Measurements from ENCODE around the gene FAM78A.
A peak's percentile ranks its signal among the peaks of the same experiment; 100 is the strongest.
"Not testable (repeated sequence)": the region's sequence is repeated elsewhere in the genome, so short reads cannot be mapped to it uniquely, and the experiment has no call there.

The FAM78A gene

GRCh38 chr9:131280660-131281059, 4.3 kb upstream of the FAM78A start:
- no peak for DNase-seq

DNA sequence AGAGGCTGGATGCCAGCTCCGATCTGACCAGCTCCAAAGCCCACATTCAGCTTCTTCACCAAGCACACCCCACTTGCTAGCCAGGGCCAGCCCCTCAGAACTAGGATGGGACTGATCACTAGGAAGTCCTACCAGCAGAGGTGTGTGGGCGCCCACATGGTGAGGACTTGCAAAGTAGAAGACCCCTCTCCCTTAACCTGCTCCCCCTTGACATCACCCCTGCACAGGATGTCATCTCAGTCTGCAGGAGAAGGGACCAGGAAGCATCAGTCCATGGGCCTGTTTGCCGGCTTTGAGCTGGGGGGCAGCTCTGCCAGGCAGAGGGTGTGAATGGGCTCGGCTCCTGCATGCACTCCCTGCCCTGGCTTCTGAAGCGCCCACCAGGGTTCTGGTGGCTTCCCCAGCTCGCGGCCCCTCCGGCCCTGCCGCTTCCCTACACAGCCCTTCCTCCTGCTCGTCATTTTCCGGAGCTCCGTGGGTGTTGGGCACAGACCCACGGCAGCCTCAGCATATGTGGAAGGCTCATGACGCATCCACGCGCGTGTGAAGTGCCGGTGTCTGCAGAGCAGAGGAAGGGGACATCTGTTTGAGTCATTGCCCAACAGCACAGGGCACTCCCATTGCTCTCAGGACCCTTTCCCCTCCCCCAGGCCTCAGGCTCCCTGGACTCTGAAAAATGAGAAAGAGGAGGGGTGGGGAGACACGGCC, 3.7 kb upstream of the FAM78A start:
- DNase-seq: no peak

- DNase-seq: no peak
Observed at GRCh38 chr9:131279196-131279862, 3.0 kb upstream of the FAM78A start.

DNA sequence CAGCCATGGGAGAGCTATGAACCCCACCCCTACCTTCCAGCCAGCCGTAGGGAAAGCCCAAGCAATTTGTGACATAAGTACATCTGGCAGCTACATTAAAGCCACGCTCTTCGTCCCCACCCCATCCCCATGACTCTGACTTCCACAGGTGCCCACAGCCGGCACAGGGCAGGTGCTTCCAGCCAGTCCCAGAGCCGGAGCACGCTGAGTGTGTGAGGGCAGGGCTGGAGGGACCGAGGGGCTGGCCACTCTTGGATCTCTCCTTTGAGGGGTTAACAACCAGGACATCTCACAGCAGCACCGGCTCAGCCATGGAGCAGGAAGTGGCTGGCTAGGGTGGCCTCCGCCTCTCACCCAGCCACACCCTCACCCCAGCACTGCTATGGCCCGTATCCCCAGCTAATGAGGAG, 2.4 kb upstream of the FAM78A start:
- DNase-seq: no peak

GRCh38 chr9:131277910-131278701, 1.8 kb upstream of the FAM78A start:
- no peak for DNase-seq

DNA sequence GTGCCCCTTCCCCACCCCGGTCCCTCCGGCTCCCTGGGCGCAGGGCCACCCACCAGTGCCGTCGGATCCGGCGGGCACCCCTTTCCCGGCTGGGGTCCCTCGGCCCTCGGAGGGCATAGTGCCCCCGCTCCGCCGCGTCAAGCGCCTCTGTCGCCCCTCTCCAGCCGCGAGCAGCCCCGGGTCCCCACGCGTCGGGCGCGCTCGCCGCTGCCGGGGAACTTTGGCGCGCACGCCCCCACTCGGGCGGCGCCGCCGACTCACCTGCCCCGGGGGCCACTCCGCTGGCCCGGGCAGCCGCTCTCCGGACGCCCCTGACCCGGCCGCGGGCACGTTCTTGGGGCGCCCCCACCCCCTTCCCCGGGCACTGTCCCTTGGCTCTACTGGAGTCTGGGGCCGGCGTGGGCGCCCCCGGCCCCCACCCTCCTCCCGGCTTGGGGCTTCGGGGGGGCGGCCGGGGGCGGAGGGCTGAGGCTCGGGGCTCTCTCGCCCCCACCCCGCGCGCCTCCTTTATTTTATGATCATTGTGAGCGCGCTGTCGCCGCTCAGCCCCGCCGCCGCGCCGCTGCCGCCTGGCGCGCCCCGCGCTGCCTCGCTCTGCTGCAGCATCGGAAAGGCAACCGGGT, 1.1 kb upstream of the FAM78A start:
- DNase-seq: no peak

DNA sequence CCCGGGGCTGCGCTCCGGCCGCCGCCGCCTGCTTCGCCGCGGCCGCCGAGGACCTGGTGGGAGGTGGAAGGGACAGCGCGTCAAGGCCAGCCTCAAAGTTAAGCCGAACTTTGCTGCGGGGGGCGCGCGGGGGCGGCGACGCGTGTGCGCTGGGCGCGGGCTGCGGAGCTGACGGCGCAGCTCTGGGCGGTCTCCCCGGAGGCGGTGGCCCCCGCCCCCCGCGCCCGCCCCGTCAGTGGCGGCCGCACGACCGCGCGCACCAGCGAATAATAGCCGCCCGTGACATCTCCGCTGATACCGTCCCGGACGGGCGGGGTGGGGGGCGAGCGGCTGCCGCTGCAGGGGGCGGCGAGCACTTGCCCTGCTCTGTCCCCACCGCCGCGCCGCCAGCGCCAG, 579 bp upstream of the FAM78A start:
- no peak for DNase-seq

DNA sequence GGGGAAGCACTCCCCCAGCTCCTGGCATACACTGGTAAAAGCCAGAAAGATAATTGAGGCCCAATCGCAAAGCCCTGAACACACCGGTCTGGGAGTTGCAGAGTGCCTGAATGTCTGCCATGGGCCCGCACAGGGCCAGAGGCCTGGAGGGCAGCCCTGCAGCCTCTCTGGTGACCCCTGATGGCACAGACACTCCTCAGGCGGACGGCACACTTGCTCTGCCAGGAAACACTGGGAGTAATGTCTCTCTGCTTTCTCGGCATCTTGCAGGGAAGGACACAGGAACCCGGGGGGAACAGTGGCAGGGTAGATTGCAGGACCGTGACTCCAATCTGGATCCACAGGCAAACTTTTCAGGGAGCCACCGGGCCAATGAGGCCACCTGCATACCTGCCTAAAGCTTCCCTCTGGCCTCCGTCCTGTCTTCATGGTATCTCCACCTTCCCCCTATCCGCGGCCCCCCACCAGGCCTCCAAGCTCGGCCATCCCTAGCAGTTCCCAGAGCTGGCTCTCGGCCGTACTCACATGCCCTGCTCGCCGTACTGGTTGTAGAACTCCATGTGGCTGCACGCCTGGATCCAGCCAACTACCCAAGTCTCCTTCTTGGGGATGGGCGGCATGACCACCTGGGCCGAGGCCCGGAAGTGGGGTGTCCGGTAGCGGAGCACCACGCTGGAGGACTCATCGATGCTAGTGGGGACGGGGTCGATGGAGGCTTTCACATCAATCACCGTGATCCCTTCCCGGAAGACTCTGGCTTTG, 797 bp downstream of the FAM78A start:
- DNase-seq: no peak

GRCh38 chr9:131274674-131275331, 1.5 kb downstream of the FAM78A start:
- DNase-seq: no peak

DNA sequence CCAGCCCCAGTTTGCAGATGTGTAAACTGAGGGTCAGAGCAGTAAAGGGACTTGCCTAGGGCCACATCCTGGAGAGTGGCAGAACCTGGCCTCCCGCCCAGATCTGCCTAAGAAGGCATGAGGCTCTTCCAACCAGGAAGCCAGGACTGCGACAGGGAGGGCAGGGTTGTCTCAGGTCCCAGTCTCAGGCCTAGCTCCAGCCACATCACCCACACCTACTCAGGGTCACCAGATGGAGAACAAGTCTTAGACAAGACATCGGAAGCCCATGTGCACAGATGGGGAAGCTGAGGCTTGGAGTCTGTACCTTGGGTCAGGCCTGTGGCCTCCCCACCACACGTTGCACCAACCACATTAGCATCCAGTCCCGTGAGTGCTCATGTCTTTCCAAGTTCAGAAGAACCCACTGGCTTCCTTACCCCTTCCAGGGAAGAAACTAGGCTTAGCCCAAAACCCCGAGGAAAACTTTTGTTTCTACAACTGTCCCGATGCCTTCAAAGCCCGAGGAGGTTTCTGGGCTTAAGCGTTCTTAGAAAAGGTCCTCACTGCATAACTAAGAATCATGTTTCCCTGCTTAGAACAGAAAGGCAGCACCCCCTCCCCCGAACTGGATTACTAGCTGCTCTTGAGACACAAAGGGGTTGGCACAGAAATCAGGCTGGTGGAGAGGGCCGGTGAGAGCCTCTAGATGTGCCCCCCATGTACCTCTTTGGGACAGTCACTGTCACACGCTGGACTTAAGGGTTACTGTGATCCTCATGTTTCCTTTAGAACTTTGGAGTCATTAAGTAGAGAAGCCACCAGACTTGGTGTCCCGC, 2.2 kb downstream of the FAM78A start:
- no peak for DNase-seq

- DNase-seq: no peak
Observed at GRCh38 chr9:131273146-131273855, 3.0 kb downstream of the FAM78A start.

- no peak for DNase-seq
Observed at GRCh38 chr9:131272212-131272611, 4.1 kb downstream of the FAM78A start.

DNA sequence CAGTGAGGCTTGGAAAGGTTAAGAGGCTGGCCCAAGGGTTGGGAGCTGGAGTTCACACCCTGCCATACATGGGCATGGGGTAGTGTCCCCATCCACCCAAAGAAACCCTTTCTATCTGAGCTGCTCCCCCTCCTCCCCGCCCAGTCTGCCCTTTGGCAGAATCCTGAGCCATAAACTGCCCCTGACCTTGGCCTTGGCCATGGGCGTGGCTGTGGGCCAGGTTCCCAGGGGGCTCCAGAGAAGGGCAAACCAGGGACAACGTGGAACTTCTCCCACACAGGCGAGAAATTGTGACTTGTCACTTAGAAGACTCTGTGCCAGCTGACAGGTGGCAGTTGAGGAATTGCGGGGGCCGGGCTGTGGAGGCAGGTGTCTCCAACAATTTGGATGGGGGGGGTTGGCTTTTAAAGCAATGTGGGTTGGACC, 4.8 kb downstream of the FAM78A start:
- DNase-seq: no peak

DNA sequence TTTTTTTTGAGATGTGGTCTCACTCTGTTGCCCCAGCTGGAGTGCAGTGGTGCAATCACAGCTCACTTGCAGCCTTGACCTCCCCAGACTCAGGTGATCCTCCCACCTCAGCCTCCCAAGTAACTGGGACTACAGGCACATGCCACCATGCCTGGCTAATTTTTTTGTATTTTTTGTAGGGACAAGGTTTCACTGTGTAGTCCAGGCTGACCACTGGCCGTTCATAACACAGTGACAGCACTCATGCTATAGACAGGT, 5.4 kb downstream of the FAM78A start:
- DNase-seq: not testable (repeated sequence)

DNA sequence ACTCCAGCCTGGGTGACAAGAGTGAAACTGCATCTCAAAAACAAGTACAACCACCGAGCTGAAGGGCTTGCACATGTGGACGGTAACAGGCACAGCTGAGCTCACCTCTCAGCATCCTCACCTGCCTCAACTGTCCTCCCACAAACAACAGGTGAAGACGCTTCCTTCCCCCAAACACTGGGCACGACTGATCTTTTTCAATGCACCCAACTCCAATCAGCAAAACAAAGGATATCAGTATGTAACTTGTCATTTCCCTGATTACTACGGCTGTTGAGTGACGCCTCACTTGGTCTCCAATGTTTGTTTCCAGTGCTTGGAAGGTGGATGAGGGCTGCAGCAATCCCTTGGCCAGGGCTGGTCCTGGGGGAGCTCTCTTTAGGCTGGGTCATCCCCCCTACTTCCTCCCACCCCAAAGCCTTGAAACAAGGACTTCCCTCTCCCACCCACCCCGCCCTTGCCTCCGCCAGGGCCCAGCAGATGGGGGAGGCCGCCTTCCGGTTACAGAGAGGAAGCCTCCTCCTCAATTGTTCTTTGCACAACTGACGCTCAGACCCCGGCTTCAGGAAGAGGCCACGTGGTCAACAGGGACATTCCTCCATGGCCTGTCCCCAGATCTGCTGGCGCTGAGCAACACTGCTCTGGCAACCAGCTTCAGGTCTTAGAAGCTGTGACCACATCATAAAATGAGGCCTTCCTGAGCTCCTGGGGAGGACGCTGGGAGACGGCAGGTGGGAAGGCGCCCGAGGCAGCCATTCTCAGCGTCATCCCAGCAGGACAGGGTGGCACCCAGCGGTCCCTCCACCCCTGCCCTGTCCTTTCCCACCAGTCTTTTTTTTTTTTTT, 5.9 kb downstream of the FAM78A start:
- peak; percentile 70 for DNase-seq

DNA sequence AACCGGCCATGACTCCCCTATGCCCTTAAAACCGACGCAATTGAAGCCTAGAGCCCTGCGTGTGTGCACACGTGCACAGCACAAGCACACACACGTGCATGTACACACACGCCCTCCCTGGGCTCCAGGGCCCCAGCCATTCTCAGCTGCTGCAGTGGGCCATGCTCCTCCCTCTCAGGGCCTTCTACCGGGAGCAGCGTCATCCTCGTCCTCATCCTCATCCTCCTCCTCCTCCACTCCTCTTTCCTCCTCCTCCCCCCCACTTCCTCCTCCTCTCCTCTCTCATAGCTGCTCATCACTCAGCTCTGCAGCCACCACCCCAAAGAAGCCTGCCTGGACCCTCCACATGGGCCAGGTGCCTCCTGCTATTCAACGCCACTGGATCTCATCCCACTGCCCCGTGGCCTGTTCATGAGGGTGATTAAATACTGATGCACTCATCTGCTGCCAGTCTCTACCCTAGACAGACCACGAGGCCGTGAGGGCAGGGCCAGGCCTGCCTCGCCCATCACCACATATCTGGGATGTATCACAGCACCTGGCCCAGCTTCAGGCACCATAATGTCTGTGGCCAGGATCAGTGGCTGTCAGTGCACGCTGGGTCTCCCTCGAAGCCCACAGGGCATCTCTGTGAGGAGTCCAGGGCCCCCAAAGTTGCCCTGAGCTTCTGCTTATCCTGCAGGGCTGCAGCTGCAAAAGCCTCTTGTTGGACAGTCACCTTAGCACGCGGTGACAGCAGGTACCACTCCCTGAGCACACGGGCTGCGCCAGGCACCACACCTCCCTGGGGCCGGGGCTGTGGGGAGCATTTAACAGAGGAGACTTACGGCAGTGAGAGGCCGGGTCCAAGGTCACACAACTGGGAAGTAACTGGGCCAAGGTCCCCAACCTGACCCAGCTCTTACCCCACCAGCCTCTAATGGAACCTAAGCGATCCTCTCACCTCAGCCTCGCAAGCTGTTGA, 9.8 kb downstream of the FAM78A start:
- no peak for DNase-seq

GRCh38 chr9:131264231-131264630, 12.1 kb downstream of the FAM78A start:
- DNase-seq: no peak

GRCh38 chr9:131263701-131264100, 12.6 kb downstream of the FAM78A start:
- DNase-seq: no peak

- DNase-seq: not testable (repeated sequence)
Observed at GRCh38 chr9:131263033-131263343, 13.3 kb downstream of the FAM78A start.
